Stimulated activated CD4-positive, alpha-beta T cell treated with anti-CD3 and anti-CD28 coated beads, Interleukin-15, amount 100 ng/mL, for 1 hour (primary cell): ENCODE data around the gene RSPH1.

Source experiments
- DNase-seq, 2 donors: peaks; one replicate each; pipeline ENCODE4 v3.0.0-alpha.2; 2020; ENCODE audit warnings: low read depth in 1 of 2, low spot score in 1 of 2

Gene RSPH1

GRCh38 chr21:42532466-42533181, 36.6 kb upstream of the RSPH1 start:
- no peak for DNase-seq

DNA sequence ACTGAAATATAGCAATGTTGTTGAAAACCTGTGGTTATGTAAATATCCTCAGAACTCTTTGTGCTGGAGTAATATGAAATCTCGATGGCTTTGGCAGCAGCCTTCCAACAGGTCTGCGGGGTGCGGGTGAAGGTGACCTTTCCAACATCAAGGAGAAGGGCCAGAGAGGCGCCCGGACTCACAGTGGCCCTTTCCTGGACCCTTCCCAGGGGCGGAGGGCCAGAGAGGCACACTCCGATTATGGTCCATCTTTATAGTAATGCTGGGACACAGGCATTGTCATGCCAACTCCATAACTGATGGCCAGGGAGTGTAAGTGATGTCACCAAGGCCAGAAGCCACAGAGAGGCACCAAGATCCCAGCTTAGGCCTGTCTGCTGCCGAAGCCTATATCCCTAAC, 35.7 kb upstream of the RSPH1 start:
- no peak for DNase-seq

DNA sequence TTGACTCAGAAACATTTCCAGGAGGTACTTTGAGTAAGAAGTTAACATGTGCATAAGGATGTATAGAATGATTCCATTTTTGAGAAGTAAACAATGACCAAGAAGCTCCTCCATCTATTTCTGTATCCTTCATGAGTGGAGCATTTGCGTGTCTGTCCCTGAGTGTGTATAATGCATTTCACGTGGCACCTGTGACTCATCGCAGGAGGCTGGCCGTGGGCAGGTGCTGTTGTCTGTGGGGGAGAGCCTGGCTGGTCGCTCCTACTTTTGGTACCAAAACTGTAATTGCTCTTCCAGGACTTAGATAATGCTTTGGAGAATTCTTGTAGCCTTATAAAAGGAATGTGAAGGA, 34.1 kb upstream of the RSPH1 start:
- DNase-seq, result no peak

DNA sequence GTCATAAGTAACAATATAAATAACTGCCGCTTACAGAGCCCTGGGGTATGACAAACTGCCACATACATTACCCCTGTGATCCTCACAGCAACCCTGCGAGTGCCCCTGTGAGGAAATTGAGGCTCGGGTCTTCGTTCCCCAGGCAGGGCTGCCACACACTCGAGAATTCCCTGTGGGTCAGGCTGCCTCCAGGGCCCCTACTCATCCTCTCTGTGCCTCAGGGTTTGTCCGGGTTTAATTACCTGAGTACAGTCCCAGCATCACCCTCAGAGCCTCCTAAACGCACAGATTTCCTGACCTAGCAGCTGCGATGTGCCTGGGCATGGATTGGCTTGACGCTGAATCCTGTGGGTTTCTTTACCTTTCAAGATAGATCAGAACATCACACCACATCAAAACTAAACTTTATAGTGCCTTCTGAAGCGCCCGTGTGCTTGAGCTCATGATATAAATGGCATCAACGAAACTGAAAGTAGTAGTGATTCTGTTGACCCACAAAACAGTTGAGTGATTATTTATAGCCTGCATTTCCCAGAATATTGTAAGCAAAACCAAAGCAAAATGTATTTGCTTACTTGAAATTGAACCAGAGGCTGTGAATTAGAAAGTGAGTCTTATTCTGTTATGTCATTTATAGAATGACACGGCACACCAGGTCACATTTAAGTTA, 31.6 kb upstream of the RSPH1 start:
- DNase-seq, result no peak

- no peak for DNase-seq
Observed at GRCh38 chr21:42527127-42527488, 31.1 kb upstream of the RSPH1 start.

GRCh38 chr21:42526379-42526727, 30.3 kb upstream of the RSPH1 start:
- no peak for DNase-seq

- no peak for DNase-seq
Observed at GRCh38 chr21:42525676-42526378, 29.8 kb upstream of the RSPH1 start.

- no peak for DNase-seq
Observed at GRCh38 chr21:42525029-42525581, 29.1 kb upstream of the RSPH1 start.

- DNase-seq, result no peak
Observed at GRCh38 chr21:42524341-42525028, 28.5 kb upstream of the RSPH1 start.

DNA sequence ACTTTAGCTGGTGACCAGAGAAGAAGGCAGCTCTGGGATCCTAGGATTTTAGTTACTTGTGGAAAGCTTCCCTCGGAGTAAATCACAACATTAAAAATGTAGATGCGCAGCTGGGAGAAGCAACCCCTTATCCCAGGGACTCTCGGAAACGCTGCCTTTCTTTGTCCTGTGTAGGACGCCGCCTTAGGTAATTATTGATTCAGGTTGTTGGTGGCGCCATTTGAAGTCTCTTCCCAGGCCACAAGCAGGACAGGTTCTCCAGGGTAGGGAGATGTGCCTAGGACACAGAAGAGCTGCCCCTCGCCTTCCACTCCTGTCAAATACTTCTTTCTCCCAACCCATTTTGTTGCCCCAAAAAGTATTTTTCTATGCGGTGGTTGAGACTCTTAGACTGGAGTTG, 27.9 kb upstream of the RSPH1 start:
- DNase-seq, result no peak

GRCh38 chr21:42523211-42523610, 27.2 kb upstream of the RSPH1 start:
- DNase-seq, result no peak

DNA sequence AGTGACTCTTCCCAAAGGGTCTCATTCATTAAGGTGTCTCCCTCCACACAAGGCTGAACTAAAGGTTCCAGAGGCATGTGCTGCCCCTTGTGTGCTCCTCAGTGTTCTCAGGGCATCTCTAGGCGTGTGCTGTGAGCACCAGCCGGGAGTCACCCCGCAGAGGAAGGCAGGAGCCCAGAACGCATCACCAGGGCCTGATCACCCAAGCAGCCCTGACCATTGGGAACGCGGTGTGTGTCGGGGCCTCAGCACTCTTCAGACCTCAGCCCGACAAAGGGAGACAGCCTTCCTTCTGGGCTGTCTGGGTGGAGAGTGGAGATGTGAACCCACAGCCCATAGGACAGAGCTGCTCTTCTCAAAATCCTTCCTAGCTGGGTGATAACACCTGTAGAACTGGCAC, 26.7 kb upstream of the RSPH1 start:
- no peak for DNase-seq

DNA sequence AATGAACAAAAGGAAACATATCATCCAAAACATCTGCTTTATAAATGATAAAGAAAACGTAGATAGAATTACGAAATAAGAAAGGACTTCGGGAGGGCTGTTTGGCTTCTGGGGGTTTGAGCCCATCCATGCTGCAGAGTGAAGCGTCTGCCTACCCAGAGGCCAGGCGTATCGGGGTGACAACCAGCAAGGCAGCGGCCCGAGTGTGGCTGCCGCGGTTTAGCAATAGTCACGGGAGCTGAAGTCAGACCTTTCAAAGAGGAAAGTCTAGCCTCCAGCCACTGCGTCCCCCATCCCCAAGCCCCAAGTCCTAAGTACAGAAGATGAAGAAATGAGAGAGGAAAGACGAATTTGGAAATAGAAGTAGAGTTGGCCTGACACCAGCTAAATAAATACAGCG, 26.2 kb upstream of the RSPH1 start:
- no peak for DNase-seq

DNA sequence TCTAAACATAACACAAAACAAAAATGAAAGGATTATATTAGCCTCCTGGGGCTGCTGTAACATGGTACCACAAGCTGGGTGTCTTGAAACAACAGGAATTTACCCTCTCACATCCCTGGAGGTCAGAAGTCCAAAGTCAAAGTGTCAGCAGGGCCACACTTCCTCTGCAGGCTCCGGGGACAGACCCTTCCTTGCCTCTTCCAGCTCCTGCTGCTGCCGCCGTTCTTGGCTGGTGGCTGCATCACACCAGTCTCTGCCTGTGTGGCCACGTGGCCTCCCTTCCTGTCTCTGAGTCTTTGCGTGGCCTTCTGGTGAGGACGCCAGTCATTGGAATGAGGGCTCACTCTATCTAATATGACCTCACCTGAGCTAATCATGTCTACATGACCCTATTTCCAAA, 25.8 kb upstream of the RSPH1 start:
- no peak for DNase-seq

GRCh38 chr21:42521384-42521783, 25.4 kb upstream of the RSPH1 start:
- no peak for DNase-seq

DNA sequence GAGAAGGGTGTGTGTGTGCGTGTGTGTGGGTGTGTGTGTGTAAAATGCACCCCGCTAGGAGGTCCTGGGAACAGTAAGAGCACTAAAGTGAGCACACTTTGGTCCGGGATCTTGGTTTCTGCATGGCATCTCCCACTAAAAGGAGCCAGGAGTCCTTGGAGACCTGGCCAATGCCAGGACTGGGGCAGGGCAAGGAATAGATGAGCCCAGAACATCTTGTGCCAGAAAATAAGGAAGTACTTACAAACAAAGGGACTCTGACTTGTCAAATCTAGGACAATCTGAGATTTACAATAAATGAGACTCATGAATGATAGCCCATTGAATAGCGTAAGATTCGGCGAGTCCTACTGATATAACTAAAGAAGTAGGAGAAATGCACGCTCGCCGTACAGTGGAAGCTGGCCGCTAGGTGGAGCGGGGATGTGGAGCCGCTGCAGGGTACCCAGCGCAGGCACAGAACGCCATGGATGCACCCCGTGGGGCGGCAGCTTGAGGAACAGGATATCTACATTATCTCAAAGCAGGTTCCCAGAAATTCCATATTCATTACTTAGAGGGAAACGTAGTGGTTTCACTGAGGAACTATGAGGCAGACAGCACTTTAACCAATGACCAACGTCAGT, 24.7 kb upstream of the RSPH1 start:
- DNase-seq, result no peak

DNA sequence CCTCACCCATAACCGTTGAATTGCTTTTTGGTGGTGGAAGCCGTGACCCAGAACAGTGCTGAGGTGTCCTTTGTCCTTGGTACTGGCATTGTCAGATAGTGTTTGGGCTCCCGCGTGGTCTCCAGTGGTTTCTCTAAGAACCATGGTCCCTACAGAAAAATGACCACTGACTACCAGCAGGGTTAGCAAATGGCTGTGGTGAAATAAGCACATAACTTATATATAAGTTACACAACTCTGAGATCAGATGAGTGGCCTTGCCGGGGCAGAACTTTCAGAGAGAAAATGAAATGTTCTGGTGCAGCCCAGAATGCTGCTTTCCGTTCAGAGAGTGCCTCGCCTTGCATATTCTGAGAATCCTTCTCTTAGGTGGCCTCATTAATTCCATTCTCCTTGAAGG, 22.6 kb upstream of the RSPH1 start:
- DNase-seq, result no peak

- DNase-seq, result no peak
Observed at GRCh38 chr21:42518215-42518614, 22.2 kb upstream of the RSPH1 start.

DNA sequence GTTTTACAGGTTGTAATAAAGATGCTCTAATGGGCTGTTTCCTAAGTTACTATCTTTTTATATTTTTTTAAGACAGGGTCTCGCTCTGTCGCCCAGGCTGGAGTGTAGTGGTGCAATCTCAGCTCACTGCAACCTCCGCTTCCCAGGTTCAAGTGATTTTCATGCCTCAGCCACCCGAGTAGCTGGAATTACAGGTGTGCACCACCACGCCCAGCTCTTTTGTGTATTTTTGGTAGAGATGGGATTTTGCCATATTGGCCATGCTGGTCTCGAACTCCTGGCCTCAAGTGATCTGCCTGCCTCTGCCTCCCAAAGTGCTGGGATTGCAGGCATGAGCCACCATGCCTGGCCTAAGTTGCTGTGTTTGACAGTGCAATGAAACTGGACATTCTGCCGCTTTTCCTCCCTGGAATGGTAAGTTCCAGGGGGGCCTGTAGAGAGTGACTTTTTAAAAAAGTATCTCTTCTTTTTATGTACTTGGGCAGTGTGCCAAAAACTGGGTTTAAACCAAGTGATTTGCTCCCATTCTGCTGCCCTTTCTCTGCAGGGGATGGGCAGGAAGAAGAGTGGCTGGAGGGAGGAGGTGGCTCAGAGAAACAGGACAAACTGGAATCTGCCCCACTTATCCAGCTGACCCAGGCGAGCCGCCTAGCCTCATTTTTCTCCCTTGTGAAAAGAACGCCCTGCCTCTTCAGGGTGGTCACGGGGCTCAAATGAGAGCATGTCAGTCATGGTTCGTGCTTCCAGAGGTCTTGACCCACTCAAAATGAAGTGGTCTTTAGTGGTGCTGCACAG, 19.9 kb upstream of the RSPH1 start:
- no peak for DNase-seq

- no peak for DNase-seq
Observed at GRCh38 chr21:42514883-42515228, 18.8 kb upstream of the RSPH1 start.
